ENCODE results near the gene SNX5. TPM values are rescaled to one million over a fixed set of nuclear protein-coding genes. Genes with fewer than 3 reads are reported as not detected.
A peak's percentile ranks its signal among the peaks of the same experiment; 100 is the strongest.

The SNX5 gene
- total and polyA plus RNA-seq, 2 of the 13 experiments (the other 11 are each of a cell fraction or from before 2014, with no cell fraction given): 664 to 1,040 TPM

- TF ChIP-seq ZNF549 (CRISPR knock-in tag; IDR thresholded peaks at IDR 0.05) (no peak), ZNF24 (IDR thresholded peaks at IDR 0.05) (no peak), ZNF776 (CRISPR knock-in tag; IDR thresholded peaks at IDR 0.05) (peak; percentile 86), ELF3 (CRISPR knock-in tag; IDR thresholded peaks at IDR 0.05) (no peak), NR0B2 (CRISPR knock-in tag; IDR thresholded peaks at IDR 0.05) (peak; percentile 51; the same call in 1 of the 2 replicates), HIVEP1 (CRISPR knock-in tag; IDR thresholded peaks at IDR 0.05) (peak; percentile 31; the same call in 1 of the 2 replicates), ZMYM2 (CRISPR knock-in tag; IDR thresholded peaks at IDR 0.05) (no peak), NFATC3 (CRISPR knock-in tag; IDR thresholded peaks at IDR 0.05) (no peak), TEAD2 (CRISPR knock-in tag; IDR thresholded peaks at IDR 0.05) (no peak), ZFP1 (CRISPR knock-in tag; IDR thresholded peaks at IDR 0.05) (no peak), REL (CRISPR knock-in tag; conservative IDR thresholded peaks at IDR 0.05) (no peak), PAXIP1 (CRISPR knock-in tag; conservative IDR thresholded peaks at IDR 0.05) (no peak), USF2 (IDR thresholded peaks at IDR 0.05; ENCODE audit: low read depth, low read length) (no peak), USF2 (CRISPR knock-in tag; IDR thresholded peaks at IDR 0.05; ENCODE audit: borderline replicate concordance) (no peak), RNF2 (conservative IDR thresholded peaks at IDR 0.05; ENCODE audit: low read depth) (0 out of 2 replicates have a peak, but pooled peaks have one; percentile 27), GPBP1L1 (CRISPR knock-in tag; IDR thresholded peaks at IDR 0.05) (no peak), MEIS2 (CRISPR knock-in tag; IDR thresholded peaks at IDR 0.05) (no peak), THRA (CRISPR knock-in tag; IDR thresholded peaks at IDR 0.05; ENCODE audit: borderline replicate concordance) (no peak), HES4 (CRISPR knock-in tag; IDR thresholded peaks at IDR 0.05; ENCODE audit: borderline replicate concordance) (no peak), MYC (CRISPR knock-in tag; IDR thresholded peaks at IDR 0.05; ENCODE audit: borderline replicate concordance) (peak; percentile 41; the same call in 1 of the 2 replicates), ZNF441 (CRISPR knock-in tag; IDR thresholded peaks at IDR 0.05; ENCODE audit: borderline replicate concordance) (0 out of 2 replicates have a peak, but pooled peaks have one; percentile 26), ZNF768 (CRISPR knock-in tag; IDR thresholded peaks at IDR 0.05) (no peak; the same call in 1 of the 2 replicates)
Observed at GRCh38 chr20:18007534-18008292, 39.1 kb upstream of the SNX5 start (continued).
